ENCODE data around the gene ILDR2. TPM values are rescaled to one million over a fixed set of nuclear protein-coding genes. Genes with fewer than 3 reads are reported as not detected.

Gene ILDR2
- total and polyA plus RNA-seq, 9 of the 15 experiments (the other 6 are each of a cell fraction or from before 2014, with no cell fraction given) = 0.03 to 0.31 (median 0.18) TPM; not detected in 2

GRCh38 chr1:166999500-167000055 is 24.2 kb upstream of the ILDR2 start (continued):
- TF ChIP-seq ZFP30 (CRISPR knock-in tag; IDR thresholded peaks at IDR 0.05; ENCODE audit: borderline replicate concordance) = no peak
- TF ChIP-seq ZNF175 (CRISPR knock-in tag; IDR thresholded peaks at IDR 0.05; ENCODE audit: low read depth) = no peak

GRCh38 chr1:166999075-166999474 is 23.7 kb upstream of the ILDR2 start:
- Histone ChIP-seq H3K27me3 (ENCODE audit: control insufficient read depth in 2 of 2, insufficient read depth in 2 of 2, low read length in 2 of 2) (peaks cover 0 to 4% of the 10 kb centered on the region in 2 experiments; a peak in 1 of 5 replicates), H4K20me1 (replicated peaks; ENCODE audit: control insufficient read depth, insufficient read depth, low read length) (no peaks in the 10 kb centered on the region), H3K27ac (ENCODE audit: extremely low read depth, low read depth, low read length) (no peak overlapping the region), H3K4me3 (no peak overlapping the region), H3K4me1 (replicated peaks in 1 of 2; ENCODE audit: control insufficient read depth in 2 of 2, insufficient read depth in 2 of 2, low read length in 2 of 2) (no peaks in the 10 kb centered on the region), H3K9ac (ENCODE audit: insufficient read depth in 1 of 2, low read depth in 2 of 2, low read length in 2 of 2) (no peak overlapping the region), H3K9me1 (ENCODE audit: control insufficient read depth, insufficient read depth, low read length) (no peaks in the 10 kb centered on the region), H3K79me2 (ENCODE audit: control insufficient read depth, insufficient read depth, low read length) (no peaks in the 10 kb centered on the region), H3K36me3 (ENCODE audit: control insufficient read depth, insufficient read depth, low read length) (no peaks in the 10 kb centered on the region), H2AFZ (ENCODE audit: low read depth, low read length) (no peak overlapping the region), H3K9me3 (replicated peaks; ENCODE audit: control insufficient read depth, insufficient read depth, low read depth, low read length) (no peaks in the 10 kb centered on the region), H3K4me2 (ENCODE audit: insufficient read depth, low read length) (no peak overlapping the region)
- intact Hi-C loops (cut with micrococcal nuclease) (no loop called here), in situ Hi-C loops (cut with MboI) (no loop called here)
- TF ChIP-seq ESRRB (CRISPR knock-in tag; IDR thresholded peaks at IDR 0.05; ENCODE audit: borderline replicate concordance) (no peak), MBD1 (CRISPR knock-in tag; IDR thresholded peaks at IDR 0.05) (no peak), ETV1 (tag; conservative IDR thresholded peaks at IDR 0.05; ENCODE audit: low read depth) (no peak), TBL1XR1 (IDR thresholded peaks at IDR 0.05; ENCODE audit: low read length in 2 of 2) (no peak), ZNF197 (CRISPR knock-in tag; IDR thresholded peaks at IDR 0.05; ENCODE audit: low read depth) (no peak), KLF6 (CRISPR knock-in tag; IDR thresholded peaks at IDR 0.05; ENCODE audit: borderline replicate concordance) (no peak), NBN (IDR thresholded peaks at IDR 0.05; ENCODE audit: low read depth) (no peak)
- TF ChIP-seq, protein P1, sequence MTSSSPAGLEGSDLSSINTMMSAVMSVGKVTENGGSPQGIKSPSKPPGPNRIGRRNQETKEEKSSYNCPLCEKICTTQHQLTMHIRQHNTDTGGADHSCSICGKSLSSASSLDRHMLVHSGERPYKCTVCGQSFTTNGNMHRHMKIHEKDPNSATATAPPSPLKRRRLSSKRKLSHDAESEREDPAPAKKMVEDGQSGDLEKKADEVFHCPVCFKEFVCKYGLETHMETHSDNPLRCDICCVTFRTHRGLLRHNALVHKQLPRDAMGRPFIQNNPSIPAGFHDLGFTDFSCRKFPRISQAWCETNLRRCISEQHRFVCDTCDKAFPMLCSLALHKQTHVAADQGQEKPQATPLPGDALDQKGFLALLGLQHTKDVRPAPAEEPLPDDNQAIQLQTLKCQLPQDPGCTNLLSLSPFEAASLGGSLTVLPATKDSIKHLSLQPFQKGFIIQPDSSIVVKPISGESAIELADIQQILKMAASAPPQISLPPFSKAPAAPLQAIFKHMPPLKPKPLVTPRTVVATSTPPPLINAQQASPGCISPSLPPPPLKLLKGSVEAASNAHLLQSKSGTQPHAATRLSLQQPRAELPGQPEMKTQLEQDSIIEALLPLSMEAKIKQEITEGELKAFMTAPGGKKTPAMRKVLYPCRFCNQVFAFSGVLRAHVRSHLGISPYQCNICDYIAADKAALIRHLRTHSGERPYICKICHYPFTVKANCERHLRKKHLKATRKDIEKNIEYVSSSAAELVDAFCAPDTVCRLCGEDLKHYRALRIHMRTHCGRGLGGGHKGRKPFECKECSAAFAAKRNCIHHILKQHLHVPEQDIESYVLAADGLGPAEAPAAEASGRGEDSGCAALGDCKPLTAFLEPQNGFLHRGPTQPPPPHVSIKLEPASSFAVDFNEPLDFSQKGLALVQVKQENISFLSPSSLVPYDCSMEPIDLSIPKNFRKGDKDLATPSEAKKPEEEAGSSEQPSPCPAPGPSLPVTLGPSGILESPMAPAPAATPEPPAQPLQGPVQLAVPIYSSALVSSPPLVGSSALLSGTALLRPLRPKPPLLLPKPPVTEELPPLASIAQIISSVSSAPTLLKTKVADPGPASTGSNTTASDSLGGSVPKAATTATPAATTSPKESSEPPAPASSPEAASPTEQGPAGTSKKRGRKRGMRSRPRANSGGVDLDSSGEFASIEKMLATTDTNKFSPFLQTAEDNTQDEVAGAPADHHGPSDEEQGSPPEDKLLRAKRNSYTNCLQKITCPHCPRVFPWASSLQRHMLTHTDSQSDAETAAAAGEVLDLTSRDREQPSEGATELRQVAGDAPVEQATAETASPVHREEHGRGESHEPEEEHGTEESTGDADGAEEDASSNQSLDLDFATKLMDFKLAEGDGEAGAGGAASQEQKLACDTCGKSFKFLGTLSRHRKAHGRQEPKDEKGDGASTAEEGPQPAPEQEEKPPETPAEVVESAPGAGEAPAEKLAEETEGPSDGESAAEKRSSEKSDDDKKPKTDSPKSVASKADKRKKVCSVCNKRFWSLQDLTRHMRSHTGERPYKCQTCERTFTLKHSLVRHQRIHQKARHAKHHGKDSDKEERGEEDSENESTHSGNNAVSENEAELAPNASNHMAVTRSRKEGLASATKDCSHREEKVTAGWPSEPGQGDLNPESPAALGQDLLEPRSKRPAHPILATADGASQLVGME (CRISPR knock-in tag; IDR thresholded peaks at IDR 0.05) = no peak
- no peak for DNase-seq (ENCODE audit: extremely low read depth in 1 of 4, low spot score in 3 of 4)
- no peak for FAIRE-seq
- ATAC-seq = no peak
- BruUV-seq (replicated peaks) = no TSS peak
- WGBS (ENCODE audit: insufficient coverage, low coverage, missing lambda C conversion rate) = 7% methylated on average over 1 of the region's 1 CpG
- ChIA-PET POLR2A (no interaction called here), CTCF (ENCODE audit: low intra/inter-chr PET ratio) (no interaction called here)

Data from K562 (cell line).